HCT116 (cell line): Measurements from ENCODE around the gene SRP54. TPM values are rescaled to one million over a fixed set of nuclear protein-coding genes. Genes with fewer than 3 reads are reported as not detected.

ENCODE experiments used
- ATAC-seq: fragments of 200-7000 bp; cut with Tn5 transposase; 2 replicates; pipeline ENCODE4 v1.9.1; 2020; ENCODE audit warnings: mild to moderate bottlenecking, moderate library complexity
- BruUV-seq: library from RNA; stranded (reverse); fragments of 400-500 nt; replicated peaks from 2 replicates; lab custom pipeline; 2021; lab: Mats Ljungman, UMichigan
- CTCF ChIA-PET: fragments of 300-600 bp; sonication (Branson Sonifier 250); formaldehyde crosslinking; loops from one replicate; lab custom pipeline; 2021; ENCODE audit warnings: antibody characterized with exemption; lab: Charles Lee
- POLR2A ChIA-PET: fragments of 300-600, 350-600 bp; sonication (Branson Sonifier 250); formaldehyde crosslinking; loops from one replicate; lab custom pipeline; 2021; ENCODE audit warnings: antibody characterized with exemption; lab: Charles Lee
- RAD21 ChIA-PET, 2 experiments: fragments of 300-600 bp; sonication (Branson Sonifier 250); formaldehyde crosslinking; loops; one replicate each; lab custom pipeline; 2023; ENCODE audit warnings: low total read pairs in 2 of 2; ENCODE audit not compliant: uncharacterized antibody in 2 of 2, unreplicated experiment in 2 of 2, low non-redundant PET in 1 of 2; lab: Charles Lee
- DNase-seq: peaks from one replicate; pipeline ENCODE4 v3.0.0-alpha.2; 2010; ENCODE audit warnings: low read depth, low spot score
- H2AFZ ChIP-seq: fragments of 200-600 bp; shearing (Covaris generic), sonication (generic); 2 replicates; pipeline ENCODE4 v1.6.1; 2017; ENCODE audit warnings: low read depth, mixed run types, mixed read lengths, antibody characterized with exemption, low read length; ENCODE audit not compliant: poor library complexity, severe bottlenecking
- H3K27ac ChIP-seq: 2 replicates; pipeline ENCODE4 v1.5.1; 2012; ENCODE audit warnings: low read depth, low read length
- H3K27me3 ChIP-seq: fragments of 200-600 bp; sonication (generic); 2 replicates; pipeline ENCODE4 v1.6.1; 2016; ENCODE audit warnings: mixed run types, low read length, mixed read lengths; ENCODE audit not compliant: insufficient read depth
- H3K36me3 ChIP-seq, 2 experiments: fragments of 200-500 bp in 1 of 2; fragments of 200-600 bp in 1 of 2; sonication (Bioruptor generic) in 1 of 2; sonication (generic) in 1 of 2; 2 replicates each; pipeline versions ENCODE4 v1.5.1 to v1.6.1; 2014 to 2016; ENCODE audit warnings: low read length in 2 of 2, inconsistent platforms in 1 of 2, mixed read lengths in 1 of 2, mixed run types in 1 of 2; ENCODE audit not compliant: insufficient read depth in 2 of 2, control insufficient read depth in 1 of 2
- H3K4me1 ChIP-seq, 2 experiments: fragments of 200-600 bp in 1 of 2; sonication (generic) in 1 of 2; 2 replicates each; pipeline versions ENCODE4 v1.5.1 to v1.6.1; 2012 to 2017; ENCODE audit warnings: low read length in 2 of 2, inconsistent platforms in 1 of 2, mild to moderate bottlenecking in 1 of 2, mixed read lengths in 1 of 2, mixed run types in 1 of 2, moderate library complexity in 1 of 2; ENCODE audit not compliant: insufficient read depth in 2 of 2, control insufficient read depth in 1 of 2
- H3K4me2 ChIP-seq: fragments of 200-600 bp; sonication (generic); 2 replicates; pipeline ENCODE4 v1.6.1; 2017; ENCODE audit warnings: mixed run types, low read length, mixed read lengths
- H3K4me3 ChIP-seq, 2 experiments: fragments of 200-600 bp in 1 of 2; sonication (generic) in 1 of 2; replicated peaks in 1 of 2; 2 replicates each; pipeline ENCODE4 v1.5.1; 2011 to 2016; ENCODE audit warnings: low read length in 2 of 2, control low read depth in 1 of 2, low read depth in 1 of 2, mild to moderate bottlenecking in 1 of 2, mixed read lengths in 1 of 2, mixed run types in 1 of 2
- H3K79me2 ChIP-seq: fragments of 200-600 bp; sonication (generic); 2 replicates; pipeline ENCODE4 v1.6.1; 2017; ENCODE audit warnings: mild to moderate bottlenecking, mixed run types, low read length, moderate library complexity, mixed read lengths; ENCODE audit not compliant: insufficient read depth
- H3K9ac ChIP-seq: fragments of 200-600 bp; sonication (generic); 2 replicates; pipeline ENCODE4 v1.6.1; 2016; ENCODE audit warnings: low read length, mixed read lengths
- H3K9me2 ChIP-seq: fragments of 200-600 bp; sonication (generic), shearing (Covaris generic); 2 replicates; pipeline ENCODE4 v1.6.1; 2017; ENCODE audit warnings: mixed run types, mild to moderate bottlenecking, moderate library complexity; ENCODE audit not compliant: insufficient read depth
- H3K9me3 ChIP-seq, 2 experiments: fragments of 200-500 bp in 1 of 2; fragments of 200-600 bp in 1 of 2; sonication (Bioruptor generic) in 1 of 2; sonication (generic) in 1 of 2; 2 replicates each; pipeline ENCODE4 v1.6.1; 2014 to 2017; ENCODE audit warnings: low read length in 2 of 2, mixed read lengths in 2 of 2, inconsistent platforms in 1 of 2, low read depth in 1 of 2, mild to moderate bottlenecking in 1 of 2, mixed run types in 1 of 2, moderate library complexity in 1 of 2; ENCODE audit not compliant: control insufficient read depth in 1 of 2, insufficient read depth in 1 of 2
- H4K20me1 ChIP-seq: fragments of 200-600 bp; sonication (generic), shearing (Covaris generic); 2 replicates; pipeline ENCODE4 v1.6.1; 2017; ENCODE audit warnings: mixed run types, mild to moderate bottlenecking, moderate library complexity; ENCODE audit not compliant: insufficient read depth
- CBX3 ChIP-seq: IDR thresholded peaks from 2 replicates; pipeline ENCODE4 v1.6.1; 2012; ENCODE audit warnings: low read depth
- CEBPB ChIP-seq: IDR thresholded peaks from 2 replicates; pipeline ENCODE4 v1.6.1; 2012; ENCODE audit warnings: low read depth
- ELF1 ChIP-seq: IDR thresholded peaks from 2 replicates; pipeline ENCODE4 v1.6.1; 2012; ENCODE audit warnings: low read depth, borderline replicate concordance
- FOSL1 ChIP-seq: IDR thresholded peaks from 2 replicates; pipeline ENCODE4 v1.6.1; 2012; ENCODE audit warnings: low read depth
- SRF ChIP-seq: IDR thresholded peaks from 2 replicates; pipeline ENCODE4 v1.6.1; 2012; ENCODE audit warnings: low read depth
- YY1 ChIP-seq: IDR thresholded peaks from 2 replicates; pipeline ENCODE4 v1.6.1; 2011; ENCODE audit warnings: low read length, low read depth, moderate library complexity, mild to moderate bottlenecking; ENCODE audit not compliant: insufficient replicate concordance; ENCODE audit errors: extremely low read depth
- intact Hi-C: fragments of 100-400 bp; cut with micrococcal nuclease; formaldehyde crosslinking; loops from 2 replicates; pipeline ENCODE4 v1.10.0; 2022
- total RNA-seq: library from RNA; stranded (reverse); gene quantifications from one replicate; pipeline ENCODE4 v1.2.1, GENCODE V29; 2021; ENCODE audit not compliant: unreplicated experiment
- TF ChIP-seq, protein P1 (sequence below): IDR thresholded peaks from 2 replicates; pipeline ENCODE4 v1.6.1; 2012

SRP54 gene
- total RNA-seq, 1 experiment from 2014 or later: 53.0 TPM

DNA sequence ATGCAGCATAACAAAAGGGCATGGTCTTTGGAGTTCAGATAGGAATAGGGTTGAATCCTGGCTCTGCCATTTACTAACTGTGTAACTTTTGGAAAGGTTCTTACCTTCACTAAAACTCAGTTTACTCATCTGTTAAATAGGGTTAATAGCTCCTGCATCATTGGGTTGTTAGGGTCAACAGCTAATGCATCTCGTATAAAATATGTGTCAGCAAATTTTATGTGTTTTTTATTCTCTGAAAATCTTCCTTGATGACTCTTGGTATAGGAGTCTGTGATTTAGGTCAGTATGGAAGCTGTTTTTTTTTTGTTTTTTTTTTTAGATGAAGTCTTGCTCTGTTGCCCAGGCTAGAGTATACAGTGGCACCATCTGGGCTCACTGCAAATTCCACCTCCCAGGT lies 36.1 kb upstream of the SRP54 start:
- Histone ChIP-seq H3K27ac (no peak overlapping the region), H3K27me3 (no peaks in the 10 kb centered on the region), H3K9ac (no peak overlapping the region), H3K4me2 (no peak overlapping the region), H3K4me1 (no peaks in the 10 kb centered on the region), H3K9me3 (no peaks in the 10 kb centered on the region), H3K9me2 (no peaks in the 10 kb centered on the region), H3K4me3 (no peak overlapping the region)
- BruUV-seq: no TSS peak
- RAD21 ChIA-PET: no interaction called here
- intact Hi-C loops: no loop called here
- ATAC-seq: no peak
- POLR2A ChIA-PET: no interaction called here
- DNase-seq: no peak
- CTCF ChIA-PET: no interaction called here
- TF ChIP-seq ELF1: no peak
- TF ChIP-seq CEBPB: no peak
- TF ChIP-seq SRF: no peak
- no peak for TF ChIP-seq CBX3
- TF ChIP-seq YY1: no peak
- TF ChIP-seq, protein P1, sequence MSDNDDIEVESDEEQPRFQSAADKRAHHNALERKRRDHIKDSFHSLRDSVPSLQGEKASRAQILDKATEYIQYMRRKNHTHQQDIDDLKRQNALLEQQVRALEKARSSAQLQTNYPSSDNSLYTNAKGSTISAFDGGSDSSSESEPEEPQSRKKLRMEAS: no peak
- TF ChIP-seq, all 23 proteins: peak for 0
- Histone ChIP-seq H3K79me2 (no peaks in the 10 kb centered on the region), H4K20me1 (no peaks in the 10 kb centered on the region), H3K36me3 (no peaks in the 10 kb centered on the region), H2AFZ (no peak overlapping the region)

DNA sequence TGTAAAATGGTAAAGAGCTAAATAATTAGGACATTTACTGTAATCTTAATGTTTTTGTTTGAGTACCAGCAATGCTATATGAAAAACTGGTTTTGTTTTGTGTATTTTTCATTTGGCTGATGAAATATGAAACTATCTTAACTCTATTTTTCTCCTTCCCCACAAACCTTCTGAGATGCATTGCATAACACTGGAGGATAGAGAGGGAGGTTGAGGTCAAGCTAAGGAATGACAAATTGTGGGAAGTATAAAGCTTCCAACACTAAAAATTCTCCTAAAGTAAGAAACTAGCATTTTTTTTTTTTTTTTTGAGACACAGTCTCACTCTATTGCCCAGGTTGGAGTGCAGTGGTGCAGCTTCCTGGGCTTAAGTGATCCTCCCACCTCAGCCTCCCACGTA lies 31.5 kb upstream of the SRP54 start:
- ATAC-seq: no peak
- Histone ChIP-seq H2AFZ (no peak overlapping the region), H3K9me2 (no peaks in the 10 kb centered on the region), H3K4me3 (no peak overlapping the region), H3K27me3 (no peaks in the 10 kb centered on the region), H3K9me3 (no peaks in the 10 kb centered on the region), H3K27ac (no peak overlapping the region), H3K4me1 (no peaks in the 10 kb centered on the region), H3K79me2 (no peaks in the 10 kb centered on the region), H3K36me3 (peaks cover 0 to 2% of the 10 kb centered on the region in 2 experiments; a peak in 1 of 4 replicates)
- no TSS peak for BruUV-seq
- intact Hi-C loops: no loop called here
- no peak for TF ChIP-seq FOSL1
- TF ChIP-seq, protein P1: no peak
- TF ChIP-seq, all 23 proteins: peak for 0
- Histone ChIP-seq H4K20me1 (no peaks in the 10 kb centered on the region), H3K9ac (no peak overlapping the region), H3K4me2 (no peak overlapping the region)
- POLR2A ChIA-PET: no interaction called here
- RAD21 ChIA-PET: no interaction called here
- CTCF ChIA-PET: no interaction called here
- no peak for DNase-seq
